ENCODE results near the gene HTT-AS.
A peak's percentile ranks its signal among the peaks of the same experiment; 100 is the strongest.
"Not testable (repeated sequence)": the region's sequence is repeated elsewhere in the genome, so short reads cannot be mapped to it uniquely, and the experiment has no call there.

HTT-AS gene

GRCh38 chr4:3074078-3074845 is at the start of gene HTT-AS, which contains the start of gene HTT:
Gene HTT-AS, minus strand, starts transcription at chr4:3074538.
Gene HTT, plus strand, starts transcription at chr4:3074681. Its CDS starts 145 bp downstream, at chr4:3074826.
- peak; percentile 96 for DNase-seq

GRCh38 chr4:3123181-3123671 is 48.9 kb upstream of the HTT-AS start:
- no peak for DNase-seq

- DNase-seq: no peak
Measured at GRCh38 chr4:3122081-3122563, 47.8 kb upstream of the HTT-AS start.

GRCh38 chr4:3121596-3121995 is 47.3 kb upstream of the HTT-AS start:
- no peak for DNase-seq

GRCh38 chr4:3121110-3121509 is 46.8 kb upstream of the HTT-AS start:
- DNase-seq: no peak

GRCh38 chr4:3119464-3119863 is 45.1 kb upstream of the HTT-AS start:
- DNase-seq: no peak

- DNase-seq: no peak
Measured at GRCh38 chr4:3118312-3118711, 44.0 kb upstream of the HTT-AS start.

GRCh38 chr4:3116955-3117354 is 42.6 kb upstream of the HTT-AS start:
- no peak for DNase-seq

GRCh38 chr4:3115637-3116270 is 41.4 kb upstream of the HTT-AS start:
- no peak for DNase-seq

- DNase-seq: no peak
Measured at GRCh38 chr4:3114377-3114776, 40.0 kb upstream of the HTT-AS start.

- DNase-seq: no peak
Measured at GRCh38 chr4:3112609-3113469, 38.5 kb upstream of the HTT-AS start.

GRCh38 chr4:3112201-3112600 is 37.9 kb upstream of the HTT-AS start:
- DNase-seq: no peak

GRCh38 chr4:3111461-3111860 is 37.1 kb upstream of the HTT-AS start:
- DNase-seq: no peak

GRCh38 chr4:3108211-3108610 is 33.9 kb upstream of the HTT-AS start:
- DNase-seq: no peak

GRCh38 chr4:3107691-3108121 is 33.4 kb upstream of the HTT-AS start:
- DNase-seq: no peak

- no peak for DNase-seq
Measured at GRCh38 chr4:3107271-3107670, 32.9 kb upstream of the HTT-AS start.

GRCh38 chr4:3106339-3107186 is 32.2 kb upstream of the HTT-AS start:
- DNase-seq: peak; percentile 83

- DNase-seq: no peak
Measured at GRCh38 chr4:3098346-3098745, 24.0 kb upstream of the HTT-AS start.

- DNase-seq: no peak
Measured at GRCh38 chr4:3096202-3096601, 21.9 kb upstream of the HTT-AS start.

GRCh38 chr4:3094701-3095100 is 20.4 kb upstream of the HTT-AS start:
- DNase-seq: not testable (repeated sequence)

- DNase-seq: no peak
Measured at GRCh38 chr4:3091464-3091863, 17.1 kb upstream of the HTT-AS start.

Data from CD4-positive, alpha-beta T cell treated with Interleukin-21 for 1 hour (primary cell).